T-helper 2 cell (primary cell): ENCODE measurements around the gene NFIX.
A peak's percentile ranks its signal among the peaks of the same experiment; 100 is the strongest.

Experiments
- DNase-seq, 5 experiments: peaks; one replicate each; pipeline versions ENCODE4 v3.0.0 to v3.0.0-alpha.2; 2012 to 2022

The NFIX gene

DNA sequence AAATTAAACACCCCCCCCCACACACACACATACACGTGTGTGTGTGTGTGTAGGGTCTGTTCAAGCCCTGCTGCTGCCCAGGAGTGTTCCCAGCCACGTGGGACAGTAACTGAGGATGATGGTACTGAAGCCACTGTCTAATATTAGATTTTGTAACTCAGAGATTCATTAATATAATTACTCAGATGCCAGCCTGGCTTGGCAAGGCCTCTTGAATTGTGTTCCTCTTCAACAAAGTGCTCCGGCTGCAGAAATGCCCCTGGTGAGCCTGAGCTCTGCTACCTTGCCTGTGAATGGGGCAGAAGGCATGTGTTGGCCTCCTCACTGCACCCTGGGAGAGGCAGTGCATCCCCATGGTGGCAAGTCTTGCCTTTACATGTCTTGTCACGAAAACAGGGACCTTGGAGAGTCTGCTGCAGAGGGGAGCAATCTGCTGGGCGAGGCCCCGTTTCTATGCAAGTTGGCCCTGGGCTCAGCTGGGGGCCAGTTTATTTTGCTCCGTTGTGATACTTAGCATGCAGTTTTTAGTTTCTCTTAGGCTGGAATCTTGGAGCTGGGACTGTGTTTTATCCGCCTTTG, 44.0 kb downstream of the NFIX start:
- no peak for DNase-seq

- DNase-seq = no peak
These were observed 45.1 kb downstream of the NFIX start for GRCh38 chr19:13040232-13040947.

DNA sequence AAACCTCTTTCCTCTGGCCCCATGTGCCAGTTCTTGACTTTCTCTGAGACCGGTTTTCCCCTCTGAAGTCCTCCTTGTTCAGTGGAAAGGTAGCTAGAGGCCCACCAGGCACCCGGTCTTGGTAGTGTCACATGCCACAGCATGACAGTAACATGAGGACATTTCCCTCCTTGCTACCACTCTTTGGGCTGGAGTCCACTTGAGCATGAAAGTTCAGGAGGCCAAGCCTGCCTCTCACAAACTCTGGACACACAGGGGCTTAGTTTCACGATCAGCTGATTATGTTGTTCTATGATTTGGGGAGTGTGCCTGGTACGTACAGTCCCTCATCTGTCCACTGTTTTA, 45.6 kb downstream of the NFIX start:
- no peak for DNase-seq

DNA sequence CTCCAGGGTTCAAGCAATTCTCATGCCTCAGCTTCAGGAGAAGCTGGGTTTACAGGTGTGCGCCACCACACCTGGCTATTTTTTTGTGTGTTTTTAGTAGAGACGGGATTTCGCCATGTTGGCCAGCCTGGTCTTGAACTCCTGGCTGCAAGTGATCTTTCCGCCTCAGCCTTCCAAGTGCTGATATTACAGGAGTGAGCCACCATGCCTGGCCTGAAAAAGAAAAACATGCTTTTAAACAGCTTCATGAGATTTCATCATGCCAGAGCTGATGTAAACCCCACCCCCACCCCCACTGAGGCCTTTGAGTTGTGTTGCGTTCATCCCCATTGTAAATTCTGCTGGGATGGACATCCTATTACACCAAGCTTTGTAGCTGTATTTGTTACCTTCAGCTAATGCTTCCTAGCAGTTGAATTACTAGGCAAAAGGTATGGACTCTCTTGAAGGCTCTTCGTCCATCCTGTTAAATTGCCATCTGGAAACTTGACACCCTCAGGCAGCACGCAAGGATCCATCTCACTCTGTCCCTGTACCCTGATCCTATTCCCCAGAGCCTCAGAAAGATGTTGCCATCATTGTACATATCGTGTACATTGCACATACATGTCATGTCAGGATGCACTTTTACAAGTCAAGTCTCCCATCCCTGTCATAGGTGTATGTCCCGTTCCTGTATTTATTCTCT, 47.3 kb downstream of the NFIX start:
- no peak for DNase-seq

GRCh38 chr19:13043285-13043684, 48.0 kb downstream of the NFIX start:
- no peak for DNase-seq

DNA sequence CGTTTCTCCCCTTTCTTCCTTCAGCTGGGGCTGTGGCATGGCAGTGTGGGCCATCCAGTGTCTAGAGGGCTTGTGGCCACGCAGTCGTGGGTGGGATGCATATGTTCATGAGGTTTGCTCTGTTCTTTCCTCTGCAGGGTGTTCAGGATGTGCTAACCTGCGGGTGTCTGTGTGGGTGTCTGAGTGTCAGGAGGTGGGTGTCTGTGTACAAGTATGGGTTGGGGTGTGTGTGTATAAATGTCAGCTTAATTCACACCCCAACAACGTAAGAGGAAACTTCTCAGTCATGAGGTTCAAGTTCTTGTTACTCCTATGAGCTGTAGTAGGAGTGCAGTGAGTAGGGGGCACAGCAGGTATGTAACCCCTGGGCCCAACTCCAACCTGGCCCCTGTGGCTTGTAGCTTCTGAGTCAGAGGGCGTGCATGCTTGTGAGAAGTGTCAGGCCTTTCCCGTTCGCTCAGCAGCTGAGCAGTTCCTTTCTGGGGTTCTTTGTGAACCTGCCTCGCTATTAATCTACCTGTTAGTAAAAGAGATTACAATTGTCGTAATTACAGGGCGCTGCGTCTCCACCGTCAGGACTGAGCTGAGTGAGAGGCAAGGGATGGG, 49.1 kb downstream of the NFIX start:
- DNase-seq = peak in 1 of 5 experiments; percentile 93

DNA sequence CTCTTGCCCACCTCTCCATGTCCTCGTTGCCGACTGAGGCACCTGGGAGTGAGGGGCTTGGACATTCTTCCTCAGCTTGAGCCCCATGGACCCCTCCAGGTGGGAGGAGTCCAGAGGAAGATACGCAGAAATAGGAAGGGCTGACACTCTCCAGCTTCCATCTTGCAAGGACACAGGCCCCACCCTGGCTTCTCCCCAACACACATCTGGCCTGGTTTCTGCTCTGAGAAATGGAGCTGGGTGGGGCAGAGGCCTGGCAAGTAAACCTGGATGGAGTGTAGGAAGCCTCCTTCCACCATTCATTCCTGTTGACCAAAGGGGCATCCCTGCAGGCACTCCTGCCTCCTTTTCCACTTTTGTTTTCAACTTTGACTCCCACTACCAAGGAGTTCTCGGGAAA, 50.5 kb downstream of the NFIX start:
- no peak for DNase-seq

- DNase-seq = no peak
These were observed 52.1 kb downstream of the NFIX start for GRCh38 chr19:13047374-13047773.

DNA sequence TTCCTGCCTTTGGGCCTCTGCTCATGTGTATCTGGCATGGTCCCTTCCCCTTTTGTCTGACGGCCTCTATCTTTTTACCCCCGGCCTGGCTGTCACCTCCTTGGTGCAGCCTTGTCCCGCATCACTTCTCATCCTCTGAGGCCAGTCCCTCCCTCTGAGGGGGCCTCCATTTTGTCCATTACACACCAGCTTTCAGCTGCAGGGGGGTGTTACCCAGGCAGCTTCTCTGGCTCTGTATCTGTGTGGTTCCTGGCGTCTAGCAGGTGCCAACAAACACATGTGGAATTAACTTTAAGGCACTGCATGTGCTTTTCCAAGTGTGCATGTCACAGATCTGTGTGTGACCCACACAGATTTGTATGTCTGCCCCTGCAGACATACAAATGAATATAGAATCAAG, 55.0 kb downstream of the NFIX start:
- DNase-seq = no peak

DNA sequence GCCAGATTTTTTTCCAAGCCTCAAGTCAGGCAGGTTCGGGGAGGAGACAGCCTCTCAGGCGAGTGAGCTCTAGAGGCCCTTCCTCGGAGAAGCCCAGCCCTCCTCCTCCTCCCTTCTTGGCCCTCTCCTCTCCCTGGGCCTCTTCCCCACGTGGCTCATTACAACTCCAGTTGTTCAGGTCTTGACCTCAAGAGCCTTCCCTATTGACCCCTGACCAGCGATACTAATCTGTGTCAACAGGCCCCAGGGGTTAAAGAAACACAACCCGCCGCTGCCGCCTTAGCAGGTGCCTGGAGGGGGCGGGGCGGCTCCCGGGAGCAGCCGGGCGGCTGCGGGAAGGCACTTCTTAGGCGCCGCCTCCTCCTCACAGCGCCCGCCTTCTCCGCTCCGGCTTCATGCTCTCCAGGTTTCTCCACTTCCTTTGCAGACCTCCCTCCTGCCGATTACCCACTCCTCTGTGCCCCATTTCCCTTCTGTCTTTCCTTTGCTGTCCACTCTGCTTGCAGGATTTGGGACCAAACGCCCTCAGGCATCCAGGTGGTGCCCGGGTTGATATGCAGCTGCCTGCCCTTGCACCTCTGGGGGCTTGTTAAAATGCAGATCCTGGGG, 56.4 kb downstream of the NFIX start:
- no peak for DNase-seq

DNA sequence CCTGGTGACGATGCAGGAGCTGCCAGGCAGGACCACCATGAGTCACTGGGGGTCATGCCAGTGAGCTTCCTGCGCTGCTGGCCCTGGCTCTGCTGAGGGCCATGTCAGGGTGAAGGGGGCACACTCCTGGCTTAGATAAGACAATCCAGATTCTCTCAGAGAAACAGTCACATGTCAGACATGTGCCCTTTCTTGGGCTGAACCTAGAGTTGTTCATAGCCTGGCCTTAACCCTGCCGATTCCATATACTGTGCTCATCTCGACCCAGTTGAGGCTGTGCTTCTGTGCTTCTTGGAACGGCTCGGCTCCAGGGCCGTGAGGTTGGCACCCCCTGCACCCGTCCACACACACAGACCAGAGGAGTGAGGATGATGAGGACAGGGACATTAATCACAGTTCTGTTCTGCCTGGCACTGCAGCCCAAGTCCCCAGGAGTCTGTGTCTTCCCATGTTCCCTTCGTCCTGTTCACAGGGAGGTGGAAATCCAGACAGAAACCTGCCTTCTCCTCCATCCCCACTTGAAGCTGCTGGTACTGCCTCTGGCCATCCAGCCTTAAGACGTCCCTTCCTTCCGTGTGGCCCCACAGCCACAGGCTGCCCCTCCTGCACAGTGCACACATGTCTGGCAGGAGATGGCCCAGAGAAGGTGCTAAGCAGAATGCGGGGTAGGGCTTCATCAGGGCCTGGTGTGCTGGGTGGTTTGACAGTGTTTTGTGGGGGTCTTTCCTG, 57.3 kb downstream of the NFIX start:
- DNase-seq = no peak

- DNase-seq = no peak
These were observed 58.0 kb downstream of the NFIX start for GRCh38 chr19:13053238-13053637.

DNA sequence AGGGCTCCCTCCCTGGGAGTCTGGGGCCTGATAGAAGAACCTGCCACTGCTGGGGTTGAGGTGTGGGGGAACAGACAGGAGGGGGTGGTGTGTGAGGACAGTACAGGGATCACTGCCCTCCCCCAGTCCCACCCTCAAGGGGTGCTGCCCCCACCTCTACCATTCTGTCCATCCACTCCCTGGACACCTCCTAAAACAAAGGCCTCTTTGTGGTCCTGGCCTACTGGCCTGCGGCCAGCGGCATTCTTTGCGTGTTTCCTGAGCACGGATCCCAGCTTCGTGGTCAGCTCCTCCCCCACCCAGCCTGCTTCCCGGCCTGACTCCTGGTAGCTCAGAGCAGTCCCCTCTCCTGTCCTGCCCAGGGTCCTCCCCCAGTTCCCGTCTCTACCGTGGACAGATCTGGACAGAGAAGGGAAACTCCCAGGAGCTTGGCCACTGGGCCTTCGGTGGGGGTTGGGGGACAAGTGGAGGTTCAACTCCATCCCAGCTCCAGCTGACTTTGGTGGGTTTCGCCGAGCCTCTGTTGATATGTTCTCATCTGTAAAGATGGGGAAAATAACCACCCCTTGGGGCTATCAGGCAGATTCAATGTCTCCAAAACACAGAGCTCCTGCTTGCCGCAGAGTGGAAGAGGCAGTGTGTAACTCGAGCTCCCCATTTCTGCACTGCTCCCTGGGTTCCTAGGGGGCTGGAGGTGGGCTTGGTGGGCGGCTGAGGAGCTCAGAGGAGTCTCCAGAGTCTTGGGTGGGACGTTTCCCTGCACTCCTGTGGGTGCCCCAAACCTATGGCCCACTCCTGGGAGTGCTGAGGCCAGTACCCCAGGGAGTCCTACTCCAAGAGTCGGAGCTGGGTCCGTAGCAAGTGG, 58.7 kb downstream of the NFIX start:
- no peak for DNase-seq

GRCh38 chr19:13054626-13055212, 59.4 kb downstream of the NFIX start:
- DNase-seq = no peak

- DNase-seq = no peak
These were observed 60.2 kb downstream of the NFIX start for GRCh38 chr19:13055213-13056051.

GRCh38 chr19:13056052-13056660, 60.9 kb downstream of the NFIX start:
- no peak for DNase-seq

DNA sequence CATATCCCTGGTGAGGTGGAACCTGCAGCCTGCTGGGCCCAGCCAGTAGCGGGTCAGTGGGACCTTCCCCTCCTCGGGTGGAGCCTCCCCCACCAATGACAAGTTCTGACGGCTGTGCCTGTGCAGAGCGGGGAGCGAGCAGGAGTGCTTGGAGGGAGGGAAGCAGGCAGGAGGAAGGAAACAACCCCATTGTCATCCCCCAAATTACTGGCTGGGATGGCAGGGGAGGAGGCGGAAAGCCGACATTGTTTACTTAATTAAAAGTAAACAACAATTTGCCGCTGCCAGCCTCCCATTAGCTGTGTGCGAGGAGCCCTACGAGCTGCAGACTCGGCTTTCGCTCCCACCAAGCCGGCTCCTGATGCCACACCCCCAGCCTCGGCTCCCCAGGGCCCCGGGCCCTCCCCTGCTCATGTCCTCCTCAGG, 61.9 kb downstream of the NFIX start:
- no peak for DNase-seq

- DNase-seq = no peak
These were observed 62.5 kb downstream of the NFIX start for GRCh38 chr19:13057744-13058143.

- DNase-seq = no peak
These were observed 63.8 kb downstream of the NFIX start for GRCh38 chr19:13058951-13059660.
